GM11168 (cell line): ENCODE measurements around the gene S100PBP.
"Not testable (repeated sequence)": the region's sequence is repeated elsewhere in the genome, so short reads cannot be mapped to it uniquely, and the experiment has no call there.

ENCODE experiments used
- in situ Hi-C: fragments of 300-500 bp; cut with MboI; formaldehyde crosslinking; loops from one replicate; pipeline ENCODE4 v1.12.0; 2022; ENCODE audit warnings: low sequenced_read_pairs; ENCODE audit not compliant: unreplicated experiment

The S100PBP gene

GRCh38 chr1:32782086-32782485 lies 35.4 kb upstream of the S100PBP start:
- in situ Hi-C loops = no loop called here

- in situ Hi-C loops = no loop called here
These were observed 33.6 kb upstream of the S100PBP start for GRCh38 chr1:32783851-32784250.

- in situ Hi-C loops = no loop called here
These were observed 32.6 kb upstream of the S100PBP start for GRCh38 chr1:32784817-32785216.

- in situ Hi-C loops = no loop called here
These were observed 30.6 kb upstream of the S100PBP start for GRCh38 chr1:32786856-32787255.

- in situ Hi-C loops = not testable (repeated sequence)
These were observed 28.1 kb upstream of the S100PBP start for GRCh38 chr1:32789356-32789755.

- in situ Hi-C loops = no loop called here
These were observed 25.6 kb upstream of the S100PBP start for GRCh38 chr1:32791881-32792280.

GRCh38 chr1:32795763-32796162 lies 21.7 kb upstream of the S100PBP start:
- in situ Hi-C loops = not testable (repeated sequence)

GRCh38 chr1:32797456-32797855 lies 20.0 kb upstream of the S100PBP start:
- in situ Hi-C loops = no loop called here

GRCh38 chr1:32798191-32798590 lies 19.3 kb upstream of the S100PBP start:
- in situ Hi-C loops = no loop called here

- in situ Hi-C loops = no loop called here
These were observed 18.6 kb upstream of the S100PBP start for GRCh38 chr1:32798679-32799416.

GRCh38 chr1:32801096-32801715 lies 16.2 kb upstream of the S100PBP start:
- in situ Hi-C loops = no loop called here

- in situ Hi-C loops = not testable (repeated sequence)
These were observed 13.0 kb upstream of the S100PBP start for GRCh38 chr1:32804460-32804859.

- in situ Hi-C loops = no loop called here
These were observed 11.2 kb upstream of the S100PBP start for GRCh38 chr1:32806290-32806689.

GRCh38 chr1:32806910-32807523 lies 10.4 kb upstream of the S100PBP start:
- in situ Hi-C loops = no loop called here

GRCh38 chr1:32808580-32808979 lies 8.9 kb upstream of the S100PBP start:
- in situ Hi-C loops = no loop called here

GRCh38 chr1:32810358-32810757 lies 7.1 kb upstream of the S100PBP start:
- in situ Hi-C loops = no loop called here

- in situ Hi-C loops = no loop called here
These were observed 6.2 kb upstream of the S100PBP start for GRCh38 chr1:32811265-32811664.

- in situ Hi-C loops = no loop called here
These were observed 5.5 kb upstream of the S100PBP start for GRCh38 chr1:32811917-32812316.

GRCh38 chr1:32813941-32814739 lies 3.3 kb upstream of the S100PBP start:
- in situ Hi-C loops = no loop called here

- in situ Hi-C loops = no loop called here
These were observed 736 bp upstream of the S100PBP start for GRCh38 chr1:32816676-32817158.
